Activated T-cell treated with anti-CD3 and anti-CD28 coated beads, Interleukin-2, amount 50 U/mL, for 72 hours (primary cell): ENCODE data around the gene PGBD5. TPM values are rescaled to one million over a fixed set of nuclear protein-coding genes. Genes with fewer than 3 reads are reported as not detected.

ENCODE experiments used
- ATAC-seq, 2 donors: fragments of 150-1000 bp; cut with Tn5 transposase; replicated peaks in 1 of 2; 2 replicates each; pipeline ENCODE4 v1.10.0; 2021; ENCODE audit warnings: moderate library complexity in 2 of 2, mild to moderate bottlenecking in 1 of 2
- DNase-seq, 2 donors: peaks; one replicate each; pipeline ENCODE4 v3.0.0; 2021 to 2022; ENCODE audit warnings: mixed read lengths in 1 of 2
- H3K27ac Mint-ChIP-seq: one replicate; pipeline ENCODE4 v1.8.0; 2022; ENCODE audit warnings: mild to moderate bottlenecking, moderate library complexity, mixed read lengths
- H3K27me3 Mint-ChIP-seq: one replicate; pipeline ENCODE4 v1.8.0; 2022; ENCODE audit warnings: low read depth, mixed read lengths
- H3K36me3 Mint-ChIP-seq, 2 donors: one replicate each; pipeline ENCODE4 v1.8.0; 2022; ENCODE audit warnings: mixed read lengths in 2 of 2, mild to moderate bottlenecking in 1 of 2; ENCODE audit not compliant: insufficient read depth in 2 of 2
- H3K4me1 Mint-ChIP-seq: one replicate; pipeline ENCODE4 v1.8.0; 2022; ENCODE audit warnings: low read depth, mixed read lengths
- H3K4me3 Mint-ChIP-seq, 2 donors: one replicate each; pipeline ENCODE4 v1.8.0; 2022; ENCODE audit warnings: mild to moderate bottlenecking in 2 of 2, mixed read lengths in 2 of 2, moderate library complexity in 2 of 2
- H3K9me3 Mint-ChIP-seq, 2 donors: one replicate each; pipeline ENCODE4 v1.8.0; 2022; ENCODE audit warnings: mixed read lengths in 2 of 2
- total RNA-seq, 2 donors: library from RNA; stranded (reverse); gene quantifications; one replicate each; pipeline ENCODE4 v1.2.3, GENCODE V29; 2022

Gene PGBD5
- total RNA-seq, 2 donors from 2014 or later: 0.12 TPM; not detected in 1

DNA sequence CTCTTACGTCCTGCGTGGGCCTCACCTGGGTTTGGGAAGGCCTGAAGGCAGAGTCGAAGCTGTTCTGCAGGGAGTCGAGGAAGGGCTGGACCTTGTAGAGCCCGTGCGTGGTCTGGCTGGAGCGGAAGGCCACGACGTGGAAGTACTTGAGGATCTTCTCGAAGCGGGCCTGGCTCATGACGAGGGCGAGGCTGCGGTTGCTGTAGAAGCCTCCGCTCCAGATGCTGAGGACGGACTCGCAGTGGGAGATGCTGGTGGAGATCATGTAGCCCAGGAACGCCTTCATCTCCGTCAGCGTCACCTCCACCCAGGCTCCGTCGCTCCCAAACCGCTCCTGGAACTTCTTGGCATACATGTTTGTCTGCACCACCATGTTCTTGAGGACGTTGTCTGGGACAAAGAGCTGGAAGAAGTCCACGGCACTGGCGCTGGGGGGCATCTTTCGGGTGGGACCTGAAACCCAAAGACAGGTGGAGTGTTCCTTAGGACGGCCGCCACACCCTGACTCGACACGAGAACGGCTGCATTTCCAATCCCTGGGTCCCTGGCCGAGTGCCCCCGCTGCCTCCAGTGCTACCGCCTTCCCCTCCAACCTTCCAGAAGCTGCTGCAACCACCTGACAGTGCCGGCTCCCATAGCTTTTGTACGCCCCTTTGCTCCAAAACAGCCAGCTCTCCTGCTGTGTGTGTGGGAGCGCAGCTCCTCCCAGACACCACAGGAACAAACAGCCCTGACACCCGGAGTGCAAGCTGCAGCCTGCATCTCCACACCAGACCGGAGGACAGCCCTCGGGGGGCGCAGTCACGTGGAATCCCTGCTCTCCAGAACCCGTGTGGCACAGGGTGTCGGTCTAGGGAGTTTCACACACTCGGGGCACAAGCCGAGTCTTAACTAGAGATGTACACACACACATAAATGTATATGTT lies 69.0 kb downstream of the PGBD5 start:
- Mint-ChIP-seq H3K27me3 (no peaks in the 10 kb centered on the region), H3K36me3 (no peaks in the 10 kb centered on the region), H3K27ac (no peak overlapping the region), H3K4me3 (no peak overlapping the region), H3K9me3 (no peaks in the 10 kb centered on the region), H3K4me1 (no peaks in the 10 kb centered on the region)
- DNase-seq (no peak), ATAC-seq (no peak)

DNA sequence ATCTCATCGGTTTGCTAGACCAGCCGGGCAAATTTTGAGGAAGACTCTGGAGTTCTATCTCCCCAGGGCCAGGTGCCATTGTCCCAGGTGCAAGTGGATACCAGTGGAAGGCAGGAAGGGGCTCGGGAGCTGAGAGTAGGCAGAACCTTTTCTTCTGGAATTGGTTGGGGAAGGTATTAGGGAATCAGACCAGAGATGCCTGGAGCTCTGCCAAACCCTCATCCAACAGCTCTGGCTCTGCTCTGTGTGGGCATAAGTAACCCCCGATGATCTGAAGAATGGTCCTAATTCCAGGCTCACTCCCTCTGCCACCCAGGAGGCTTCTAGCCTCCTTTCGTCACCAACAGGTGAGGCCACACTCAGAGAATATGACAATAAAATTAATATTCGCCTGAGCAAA lies 69.9 kb downstream of the PGBD5 start:
- no peak overlapping the region for H3K4me3 Mint-ChIP-seq
- H3K27me3 Mint-ChIP-seq: no peaks in the 10 kb centered on the region
- H3K4me1 Mint-ChIP-seq: no peaks in the 10 kb centered on the region
- H3K9me3 Mint-ChIP-seq: no peaks in the 10 kb centered on the region
- no peaks in the 10 kb centered on the region for H3K36me3 Mint-ChIP-seq
- no peak for ATAC-seq
- H3K27ac Mint-ChIP-seq: no peak overlapping the region
- no peak for DNase-seq

GRCh38 chr1:230355594-230355993 lies 70.5 kb downstream of the PGBD5 start:
- no peaks in the 10 kb centered on the region for H3K27me3 Mint-ChIP-seq
- no peak for ATAC-seq

DNA sequence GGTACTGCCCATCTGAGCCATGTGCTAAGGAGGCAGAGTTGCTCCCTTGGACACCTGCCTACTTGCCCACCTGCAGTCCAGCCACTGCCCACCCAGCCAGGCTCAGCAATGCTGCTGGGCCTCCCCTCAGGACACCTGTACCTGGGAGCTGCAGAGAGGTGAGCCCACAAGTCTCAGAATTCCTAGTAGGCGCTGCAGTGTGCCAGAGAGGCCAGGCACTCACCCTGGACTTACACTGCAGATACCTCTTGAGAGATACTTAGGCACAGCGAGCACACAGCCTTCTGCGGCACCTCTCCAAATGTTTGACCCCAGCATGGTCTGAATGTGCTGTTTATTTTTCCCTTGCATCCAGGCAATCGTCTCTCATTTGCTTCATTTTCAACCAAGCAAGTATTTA lies 71.0 kb downstream of the PGBD5 start:
- DNase-seq (no peak), ATAC-seq (no peak)
- Mint-ChIP-seq H3K27me3 (no peaks in the 10 kb centered on the region), H3K4me3 (no peak overlapping the region), H3K9me3 (no peaks in the 10 kb centered on the region), H3K27ac (no peak overlapping the region), H3K4me1 (no peaks in the 10 kb centered on the region), H3K36me3 (no peaks in the 10 kb centered on the region)

More at GRCh38 chr1:230355594-230355993, 70.5 kb downstream of the PGBD5 start:
- no peak for DNase-seq
- H3K27ac Mint-ChIP-seq: no peak overlapping the region
- no peaks in the 10 kb centered on the region for H3K9me3 Mint-ChIP-seq
- no peaks in the 10 kb centered on the region for H3K36me3 Mint-ChIP-seq
- H3K4me3 Mint-ChIP-seq: no peak overlapping the region
- no peaks in the 10 kb centered on the region for H3K4me1 Mint-ChIP-seq

DNA sequence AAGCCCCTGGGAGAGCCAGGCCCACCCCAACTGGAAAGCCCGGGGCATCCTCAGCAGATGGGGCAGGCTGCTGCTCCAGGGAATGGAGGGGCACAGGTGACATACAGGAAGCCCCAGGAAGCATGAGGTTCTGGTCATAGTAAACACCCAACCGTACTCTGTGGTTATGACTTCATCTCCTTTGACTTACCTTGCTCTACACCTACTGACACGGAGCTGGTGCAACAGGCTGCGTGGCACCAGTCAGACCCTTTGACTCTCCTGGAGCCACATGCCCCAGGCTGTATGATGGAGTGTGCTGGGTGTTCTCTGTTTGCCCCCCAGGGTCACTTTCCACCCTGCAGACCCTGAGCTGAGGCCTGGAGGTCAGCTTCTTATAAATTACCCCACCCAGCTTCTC lies 72.1 kb downstream of the PGBD5 start:
- Mint-ChIP-seq H3K4me3 (no peak overlapping the region), H3K36me3 (no peaks in the 10 kb centered on the region), H3K27me3 (no peaks in the 10 kb centered on the region), H3K27ac (no peak overlapping the region), H3K9me3 (no peaks in the 10 kb centered on the region), H3K4me1 (no peaks in the 10 kb centered on the region)
- DNase-seq: no peak
- ATAC-seq: no peak

DNA sequence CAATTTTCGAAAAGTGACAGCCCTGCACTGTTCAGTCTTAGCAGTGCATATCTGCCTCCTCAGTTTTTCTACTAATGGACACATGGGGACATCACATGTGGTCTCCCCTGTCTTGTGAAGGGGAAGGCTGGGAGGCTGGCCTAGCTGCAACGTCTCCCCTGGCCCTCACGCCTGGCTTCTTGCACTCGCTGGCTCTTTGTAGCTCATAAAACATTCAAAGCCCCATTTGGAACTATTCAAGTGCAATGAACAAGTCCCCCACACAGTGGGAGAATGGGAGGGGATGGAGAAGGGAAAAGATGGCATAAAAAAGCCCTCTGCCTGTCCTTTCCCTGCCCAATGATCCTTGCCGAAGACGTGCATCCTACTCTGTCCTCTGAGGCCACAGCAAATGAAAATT lies 73.6 kb downstream of the PGBD5 start:
- no peaks in the 10 kb centered on the region for H3K4me1 Mint-ChIP-seq
- H3K9me3 Mint-ChIP-seq: no peaks in the 10 kb centered on the region
- DNase-seq (no peak), ATAC-seq (no peak)
- H3K27ac Mint-ChIP-seq: no peak overlapping the region
- peaks cover 9% of the 10 kb centered on the region for H3K27me3 Mint-ChIP-seq
- H3K4me3 Mint-ChIP-seq: no peak overlapping the region
- no peaks in the 10 kb centered on the region for H3K36me3 Mint-ChIP-seq

GRCh38 chr1:230351983-230352382 lies 74.1 kb downstream of the PGBD5 start:
- no peaks in the 10 kb centered on the region for H3K4me1 Mint-ChIP-seq
- no peak for DNase-seq
- peaks cover 9% of the 10 kb centered on the region for H3K27me3 Mint-ChIP-seq
- no peak overlapping the region for H3K4me3 Mint-ChIP-seq
- no peak overlapping the region for H3K27ac Mint-ChIP-seq
- H3K9me3 Mint-ChIP-seq: no peaks in the 10 kb centered on the region
- ATAC-seq: no peak
- H3K36me3 Mint-ChIP-seq: no peaks in the 10 kb centered on the region

DNA sequence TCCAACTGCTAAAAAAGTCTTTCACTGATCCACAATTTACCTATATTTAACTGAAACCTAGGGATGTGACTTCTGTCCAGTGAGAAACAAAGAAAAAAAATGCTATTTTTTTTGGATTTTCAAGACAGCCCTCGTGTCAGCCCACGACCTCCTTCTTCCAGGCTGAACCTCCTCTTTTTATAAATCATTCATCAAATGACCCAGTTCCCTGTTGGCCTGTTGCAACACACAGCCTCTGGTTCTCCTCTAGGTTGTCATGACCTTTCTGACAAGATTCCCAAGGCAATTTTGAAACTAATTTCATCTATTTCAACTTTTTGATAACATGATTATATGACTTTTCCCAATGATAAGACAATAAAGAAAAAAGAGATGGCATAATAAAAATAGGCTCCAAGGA lies 74.6 kb downstream of the PGBD5 start:
- H3K27ac Mint-ChIP-seq: no peak overlapping the region
- no peaks in the 10 kb centered on the region for H3K9me3 Mint-ChIP-seq
- H3K36me3 Mint-ChIP-seq: no peaks in the 10 kb centered on the region
- H3K4me1 Mint-ChIP-seq: no peaks in the 10 kb centered on the region
- no peak overlapping the region for H3K4me3 Mint-ChIP-seq
- DNase-seq (no peak), ATAC-seq (no peak)
- H3K27me3 Mint-ChIP-seq: peaks cover 9% of the 10 kb centered on the region

DNA sequence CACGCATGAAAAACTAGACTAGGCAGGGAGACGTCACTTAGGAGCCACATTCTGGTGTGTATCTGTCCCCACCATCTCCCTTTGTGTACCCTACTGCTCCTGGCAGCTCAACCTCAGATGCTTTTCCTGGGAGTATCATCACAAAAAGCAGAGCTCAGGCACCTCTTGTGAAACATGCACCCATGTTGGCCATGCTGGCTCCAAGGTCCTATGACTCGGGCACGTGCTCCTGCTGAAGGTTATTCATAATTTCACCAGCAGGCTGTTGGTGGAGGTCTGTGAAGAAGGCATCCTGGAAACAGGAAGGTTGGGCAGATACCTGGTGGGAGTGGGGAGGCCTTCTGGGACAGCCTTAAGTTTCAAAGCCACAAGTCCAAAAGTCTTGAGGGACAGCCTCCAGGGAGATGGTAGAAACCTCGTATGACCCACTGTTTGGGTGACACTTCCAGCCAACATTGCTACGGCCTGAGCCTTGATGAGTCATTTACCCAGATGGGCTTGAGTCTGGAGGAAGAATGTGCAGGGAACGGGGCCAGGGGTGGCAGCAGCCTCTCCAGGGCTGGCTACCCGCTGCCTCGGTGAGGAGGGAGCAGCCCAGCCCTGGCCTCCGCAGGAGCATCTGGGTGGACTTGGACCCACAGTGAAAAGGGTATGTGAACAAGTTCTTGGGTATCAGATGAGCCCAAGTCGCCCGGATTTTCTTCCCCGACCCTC lies 75.8 kb downstream of the PGBD5 start:
- Mint-ChIP-seq H3K4me3 (no peak overlapping the region), H3K36me3 (no peaks in the 10 kb centered on the region), H3K4me1 (no peaks in the 10 kb centered on the region), H3K9me3 (no peaks in the 10 kb centered on the region), H3K27me3 (peaks cover 9% of the 10 kb centered on the region), H3K27ac (no peak overlapping the region)
- no peak for DNase-seq
- no peak for ATAC-seq

- DNase-seq: no peak
- Mint-ChIP-seq H3K27ac (no peak overlapping the region), H3K9me3 (no peaks in the 10 kb centered on the region), H3K36me3 (no peaks in the 10 kb centered on the region), H3K4me1 (no peaks in the 10 kb centered on the region), H3K4me3 (no peak overlapping the region), H3K27me3 (peaks cover 20% of the 10 kb centered on the region)
- ATAC-seq: no peak
Observed at GRCh38 chr1:230349020-230349393, 77.1 kb downstream of the PGBD5 start.

DNA sequence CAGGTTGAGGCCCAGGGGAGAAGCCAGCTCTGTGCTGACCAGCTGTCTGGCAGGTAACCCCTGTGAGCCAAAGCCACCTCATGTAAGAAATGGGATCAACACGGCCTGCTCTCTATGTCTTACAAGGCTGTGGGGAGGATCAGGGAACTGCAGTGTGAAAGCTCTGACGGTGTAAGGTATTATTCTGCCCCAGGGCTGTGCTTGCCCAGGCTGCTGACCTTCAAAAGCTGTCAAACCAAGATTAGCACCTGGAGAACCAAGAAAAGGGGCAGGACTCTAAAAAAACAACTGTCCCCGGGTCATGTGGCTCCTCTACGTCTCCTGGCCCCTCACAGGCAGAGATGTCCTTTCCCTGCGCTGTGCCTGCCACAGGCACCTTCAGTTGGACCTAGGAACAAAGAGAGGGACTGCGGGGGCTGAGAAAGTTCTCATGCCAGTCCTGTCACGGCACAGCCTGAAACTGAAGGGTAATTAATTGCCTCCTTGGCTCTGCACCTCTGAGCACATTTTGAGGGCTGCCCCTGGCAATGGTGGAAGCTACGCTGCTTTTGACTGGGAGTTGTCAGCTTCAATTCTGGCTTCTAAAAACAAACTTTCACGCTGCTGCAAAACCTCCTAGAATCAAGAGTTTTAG lies 77.6 kb downstream of the PGBD5 start:
- Mint-ChIP-seq H3K4me3 (no peak overlapping the region), H3K27me3 (peaks cover 23% of the 10 kb centered on the region), H3K4me1 (no peaks in the 10 kb centered on the region), H3K36me3 (no peaks in the 10 kb centered on the region), H3K27ac (no peak overlapping the region), H3K9me3 (no peaks in the 10 kb centered on the region)
- no peak for DNase-seq
- no peak for ATAC-seq

- Mint-ChIP-seq H3K4me1 (no peaks in the 10 kb centered on the region), H3K27ac (no peak overlapping the region), H3K27me3 (peaks cover 28% of the 10 kb centered on the region), H3K36me3 (no peaks in the 10 kb centered on the region), H3K9me3 (no peaks in the 10 kb centered on the region), H3K4me3 (no peak overlapping the region)
- DNase-seq (no peak), ATAC-seq (no peak)
Observed at GRCh38 chr1:230347896-230348295, 78.2 kb downstream of the PGBD5 start.

- peaks cover 33% of the 10 kb centered on the region for H3K27me3 Mint-ChIP-seq
- H3K4me1 Mint-ChIP-seq: no peaks in the 10 kb centered on the region
- H3K9me3 Mint-ChIP-seq: no peaks in the 10 kb centered on the region
- DNase-seq (no peak), ATAC-seq (no peak)
- H3K36me3 Mint-ChIP-seq: no peaks in the 10 kb centered on the region
- H3K27ac Mint-ChIP-seq: no peak overlapping the region
- H3K4me3 Mint-ChIP-seq: no peak overlapping the region
Observed at GRCh38 chr1:230345139-230345885, 80.8 kb downstream of the PGBD5 start.
